Stimulated activated CD8-positive, alpha-beta memory T cell treated with anti-CD3 and anti-CD28 coated beads, Interleukin-4, amount 100 ng/mL, for 24 hours (primary cell): Measurements from ENCODE around the gene VAV2.

ENCODE experiments used
- DNase-seq: peaks from one replicate; pipeline ENCODE4 v3.0.0-alpha.2; 2020; ENCODE audit warnings: low read depth

The VAV2 gene

GRCh38 chr9:133794016-133794760, 197.9 kb downstream of the VAV2 start:
- no peak for DNase-seq

- no peak for DNase-seq
These were observed 198.7 kb downstream of the VAV2 start for GRCh38 chr9:133793471-133793870.

- DNase-seq, result peak; percentile 33
These were observed 199.2 kb downstream of the VAV2 start for GRCh38 chr9:133792721-133793470.

- DNase-seq, result no peak
These were observed 200.1 kb downstream of the VAV2 start for GRCh38 chr9:133791735-133792649.

GRCh38 chr9:133791069-133791468, 201.1 kb downstream of the VAV2 start:
- DNase-seq, result no peak

- DNase-seq, result no peak
These were observed 202.3 kb downstream of the VAV2 start for GRCh38 chr9:133789778-133790177.

- no peak for DNase-seq
These were observed 203.1 kb downstream of the VAV2 start for GRCh38 chr9:133788819-133789717.

- no peak for DNase-seq
These were observed 203.9 kb downstream of the VAV2 start for GRCh38 chr9:133788045-133788818.

GRCh38 chr9:133787754-133788025, 204.4 kb downstream of the VAV2 start:
- DNase-seq, result peak; percentile 12

- DNase-seq, result no peak
These were observed 205.0 kb downstream of the VAV2 start for GRCh38 chr9:133786907-133787753.

- no peak for DNase-seq
These were observed 205.8 kb downstream of the VAV2 start for GRCh38 chr9:133786371-133786753.

- no peak for DNase-seq
These were observed 206.3 kb downstream of the VAV2 start for GRCh38 chr9:133785753-133786370.

GRCh38 chr9:133784731-133785561, 207.2 kb downstream of the VAV2 start:
- no peak for DNase-seq

- DNase-seq, result no peak
These were observed 208.8 kb downstream of the VAV2 start for GRCh38 chr9:133783331-133783731.

GRCh38 chr9:133782157-133783130, 209.7 kb downstream of the VAV2 start:
- DNase-seq, result peak; percentile 56

- no peak for DNase-seq
These were observed 210.3 kb downstream of the VAV2 start for GRCh38 chr9:133781828-133782135.
